Vagina (tissue), 2 donors: ENCODE data around the gene TMEM151A.

Source experiments
- POLR2A ChIP-seq, 2 donors: fragments of 450-650 bp; IDR thresholded peaks; one replicate each; pipeline ENCODE4 v1.6.1; 2017; ENCODE audit warnings: antibody characterized with exemption in 2 of 2, mild to moderate bottlenecking in 2 of 2, moderate library complexity in 2 of 2
- TF ChIP-seq, protein P1 (sequence below), 3 experiments: fragments of 450-650 bp in 2 of 3; fragments of 200-600 bp in 1 of 3; sonication (generic) in 1 of 3; IDR thresholded peaks; one replicate each; pipeline ENCODE4 v1.5.1; 2017 to 2019; ENCODE audit warnings: antibody characterized with exemption in 3 of 3, mild to moderate bottlenecking in 2 of 3, moderate library complexity in 2 of 3

DNA sequence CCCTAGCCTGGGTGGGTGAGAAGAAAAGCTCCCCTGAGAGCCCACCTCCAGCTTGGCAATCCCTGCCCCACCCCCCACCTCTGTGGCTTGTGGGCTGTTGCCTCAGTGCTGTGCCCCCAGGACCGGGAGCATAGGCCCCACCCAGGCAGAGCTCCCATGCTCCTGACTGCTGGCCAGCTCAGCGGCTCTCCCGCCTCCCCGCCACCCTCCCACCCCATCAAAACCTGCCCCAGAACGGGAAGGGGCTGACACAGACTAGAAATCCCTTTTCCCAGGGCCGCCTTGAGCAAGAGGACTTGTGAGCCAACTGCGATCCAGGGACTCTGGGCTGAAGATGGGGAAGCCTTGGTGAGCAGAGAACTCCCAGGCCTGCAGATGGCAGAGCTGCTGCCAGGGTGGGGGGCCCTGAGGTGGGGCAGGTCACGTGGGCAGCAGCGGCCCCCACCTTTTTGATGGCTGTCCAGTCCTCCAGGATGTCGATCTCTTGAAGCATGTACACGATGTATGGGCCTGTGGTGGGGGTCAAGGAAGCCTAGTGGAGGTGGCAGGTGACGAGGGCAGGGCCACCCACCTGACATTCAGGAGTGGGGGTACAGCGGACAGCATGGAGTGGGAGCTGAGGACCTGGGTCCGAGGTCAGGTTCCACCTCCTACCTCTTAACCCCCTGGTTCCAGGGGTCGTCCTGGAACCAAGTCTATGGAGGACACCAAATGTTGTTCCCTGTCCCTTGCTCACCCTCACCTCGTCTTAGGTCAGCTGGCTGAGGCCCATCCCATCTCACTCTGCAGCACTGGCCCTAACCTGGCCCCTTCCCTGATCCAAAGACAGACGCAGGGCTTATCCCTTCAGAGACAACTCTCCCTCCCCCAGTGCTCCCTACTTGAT, 46.8 kb downstream of the TMEM151A start:
- TF ChIP-seq, protein P1, sequence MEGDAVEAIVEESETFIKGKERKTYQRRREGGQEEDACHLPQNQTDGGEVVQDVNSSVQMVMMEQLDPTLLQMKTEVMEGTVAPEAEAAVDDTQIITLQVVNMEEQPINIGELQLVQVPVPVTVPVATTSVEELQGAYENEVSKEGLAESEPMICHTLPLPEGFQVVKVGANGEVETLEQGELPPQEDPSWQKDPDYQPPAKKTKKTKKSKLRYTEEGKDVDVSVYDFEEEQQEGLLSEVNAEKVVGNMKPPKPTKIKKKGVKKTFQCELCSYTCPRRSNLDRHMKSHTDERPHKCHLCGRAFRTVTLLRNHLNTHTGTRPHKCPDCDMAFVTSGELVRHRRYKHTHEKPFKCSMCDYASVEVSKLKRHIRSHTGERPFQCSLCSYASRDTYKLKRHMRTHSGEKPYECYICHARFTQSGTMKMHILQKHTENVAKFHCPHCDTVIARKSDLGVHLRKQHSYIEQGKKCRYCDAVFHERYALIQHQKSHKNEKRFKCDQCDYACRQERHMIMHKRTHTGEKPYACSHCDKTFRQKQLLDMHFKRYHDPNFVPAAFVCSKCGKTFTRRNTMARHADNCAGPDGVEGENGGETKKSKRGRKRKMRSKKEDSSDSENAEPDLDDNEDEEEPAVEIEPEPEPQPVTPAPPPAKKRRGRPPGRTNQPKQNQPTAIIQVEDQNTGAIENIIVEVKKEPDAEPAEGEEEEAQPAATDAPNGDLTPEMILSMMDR (IDR thresholded peaks at IDR 0.05) = no peak
- TF ChIP-seq POLR2A (IDR thresholded peaks at IDR 0.05) = no peak
